ENCODE results near the gene ABCB7.
"Not testable (repeated sequence)": the region's sequence is repeated elsewhere in the genome, so short reads cannot be mapped to it uniquely, and the experiment has no call there.

GRCh38 chrX:75044142-75044541, 111.9 kb downstream of the ABCB7 start:
- not testable (repeated sequence) for TF ChIP-seq EZH2phosphoT487 (IDR thresholded peaks at IDR 0.05; ENCODE audit: borderline replicate concordance, low read depth, low read length); CTCF (conservative IDR thresholded peaks at IDR 0.05; ENCODE audit: low read length)
